ENCODE measurements around the gene GPRC5D. TPM values are rescaled to one million over a fixed set of nuclear protein-coding genes. Genes with fewer than 3 reads are reported as not detected.

Gene GPRC5D
- polyA plus RNA-seq, 1 donor (not counting 4 experiments of a cell fraction or from before 2014, with no cell fraction given) = 0.08 TPM

GRCh38 chr12:12995088-12995487 lies 43.1 kb upstream of the GPRC5D start:
- H3K27me3 ChIP-seq (ENCODE audit: control insufficient read depth, extremely low read depth, insufficient read depth, low read length) = no peaks in the 10 kb centered on the region
- no peak for FAIRE-seq
- TF ChIP-seq EZH2 (IDR thresholded peaks at IDR 0.05; ENCODE audit: low read length) (no peak), CTCF (optimal IDR thresholded peaks at IDR 0.05 in 1 of 3, IDR thresholded peaks at IDR 0.05 in 1 of 3, conservative IDR thresholded peaks at IDR 0.05 in 1 of 3; ENCODE audit: extremely low read depth in 1 of 3, insufficient read depth in 2 of 3, low read length in 3 of 3) (no peak)
- H3K9me3 ChIP-seq (ENCODE audit: control insufficient read depth, low read depth, low read length) = no peaks in the 10 kb centered on the region
- peaks cover 0 to 3% of the 10 kb centered on the region in 2 experiments for H3K36me3 ChIP-seq (ENCODE audit: control insufficient read depth in 2 of 2, extremely low read depth in 1 of 2, insufficient read depth in 2 of 2, low read length in 2 of 2)
- H3K27ac ChIP-seq (ENCODE audit: control insufficient read depth, insufficient read depth, low read length) = no peak overlapping the region
- H3K9me1 ChIP-seq (ENCODE audit: control insufficient read depth, extremely low read depth, insufficient read depth, low read length) = no peaks in the 10 kb centered on the region
- H3K79me2 ChIP-seq (ENCODE audit: control insufficient read depth, insufficient read depth, low read length) = peaks cover 29% of the 10 kb centered on the region
- H3K4me3 ChIP-seq (ENCODE audit: control insufficient read depth in 2 of 3, extremely low read depth in 1 of 3, insufficient read depth in 2 of 3, low read depth in 1 of 3, low read length in 3 of 3) = no peak overlapping the region
- no peak for DNase-seq (ENCODE audit: low read depth, low spot score)
- H3K9ac ChIP-seq (ENCODE audit: control insufficient read depth, extremely low read depth, insufficient read depth, low read length) = no peak overlapping the region
- peaks cover 11% of the 10 kb centered on the region for H3K4me1 ChIP-seq (ENCODE audit: control insufficient read depth, extremely low read depth, insufficient read depth, low read length)
- no peaks in the 10 kb centered on the region for H4K20me1 ChIP-seq (ENCODE audit: control insufficient read depth, extremely low read depth, insufficient read depth, low read length)
- no peak overlapping the region for H2AFZ ChIP-seq (ENCODE audit: control insufficient read depth, low read length)
- H3K4me2 ChIP-seq (ENCODE audit: control insufficient read depth, extremely low read depth, insufficient read depth, low read depth, low read length) = no peak overlapping the region
- dilution Hi-C loops (cut with MboI; ENCODE audit: extremely low pct_ligation_motif_present, low sequenced_read_pairs) = no loop called here

GRCh38 chr12:12993367-12993766 lies 41.4 kb upstream of the GPRC5D start:
- no peak overlapping the region for H3K4me2 ChIP-seq (ENCODE audit: control insufficient read depth, extremely low read depth, insufficient read depth, low read depth, low read length)
- peaks cover 4% of the 10 kb centered on the region for H3K4me1 ChIP-seq (ENCODE audit: control insufficient read depth, extremely low read depth, insufficient read depth, low read length)
- H3K9ac ChIP-seq (ENCODE audit: control insufficient read depth, extremely low read depth, insufficient read depth, low read length) = no peak overlapping the region
- peaks cover 0 to 3% of the 10 kb centered on the region in 2 experiments for H3K36me3 ChIP-seq (ENCODE audit: control insufficient read depth in 2 of 2, extremely low read depth in 1 of 2, insufficient read depth in 2 of 2, low read length in 2 of 2)
- H3K79me2 ChIP-seq (ENCODE audit: control insufficient read depth, insufficient read depth, low read length) = peaks cover 17% of the 10 kb centered on the region
- H3K27me3 ChIP-seq (ENCODE audit: control insufficient read depth, extremely low read depth, insufficient read depth, low read length) = no peaks in the 10 kb centered on the region
- no peak for DNase-seq (ENCODE audit: low read depth, low spot score)
- no peaks in the 10 kb centered on the region for H3K9me1 ChIP-seq (ENCODE audit: control insufficient read depth, extremely low read depth, insufficient read depth, low read length)
- H3K27ac ChIP-seq (ENCODE audit: control insufficient read depth, insufficient read depth, low read length) = no peak overlapping the region
- FAIRE-seq = no peak
- H4K20me1 ChIP-seq (ENCODE audit: control insufficient read depth, extremely low read depth, insufficient read depth, low read length) = no peaks in the 10 kb centered on the region
- no peak overlapping the region for H2AFZ ChIP-seq (ENCODE audit: control insufficient read depth, low read length)
- TF ChIP-seq CTCF (optimal IDR thresholded peaks at IDR 0.05 in 1 of 3, IDR thresholded peaks at IDR 0.05 in 1 of 3, conservative IDR thresholded peaks at IDR 0.05 in 1 of 3; ENCODE audit: extremely low read depth in 1 of 3, insufficient read depth in 2 of 3, low read length in 3 of 3) = no peak
- no peak for TF ChIP-seq EZH2 (IDR thresholded peaks at IDR 0.05; ENCODE audit: low read length)
- H3K9me3 ChIP-seq (ENCODE audit: control insufficient read depth, low read depth, low read length) = no peaks in the 10 kb centered on the region
- dilution Hi-C loops (cut with MboI; ENCODE audit: extremely low pct_ligation_motif_present, low sequenced_read_pairs) = no loop called here
- H3K4me3 ChIP-seq (ENCODE audit: control insufficient read depth in 2 of 3, extremely low read depth in 1 of 3, insufficient read depth in 2 of 3, low read depth in 1 of 3, low read length in 3 of 3) = no peak overlapping the region
